GM15510 (cell line): ENCODE data around the gene KIF2C.
A peak's percentile ranks its signal among the peaks of the same experiment; 100 is the strongest.

Experiments
- POLR2A ChIP-seq: IDR thresholded peaks from 3 replicates; pipeline ENCODE4 v1.6.1; 2011; ENCODE audit warnings: borderline replicate concordance; ENCODE audit not compliant: insufficient read length; ENCODE audit errors: extremely low read depth

Gene KIF2C

DNA sequence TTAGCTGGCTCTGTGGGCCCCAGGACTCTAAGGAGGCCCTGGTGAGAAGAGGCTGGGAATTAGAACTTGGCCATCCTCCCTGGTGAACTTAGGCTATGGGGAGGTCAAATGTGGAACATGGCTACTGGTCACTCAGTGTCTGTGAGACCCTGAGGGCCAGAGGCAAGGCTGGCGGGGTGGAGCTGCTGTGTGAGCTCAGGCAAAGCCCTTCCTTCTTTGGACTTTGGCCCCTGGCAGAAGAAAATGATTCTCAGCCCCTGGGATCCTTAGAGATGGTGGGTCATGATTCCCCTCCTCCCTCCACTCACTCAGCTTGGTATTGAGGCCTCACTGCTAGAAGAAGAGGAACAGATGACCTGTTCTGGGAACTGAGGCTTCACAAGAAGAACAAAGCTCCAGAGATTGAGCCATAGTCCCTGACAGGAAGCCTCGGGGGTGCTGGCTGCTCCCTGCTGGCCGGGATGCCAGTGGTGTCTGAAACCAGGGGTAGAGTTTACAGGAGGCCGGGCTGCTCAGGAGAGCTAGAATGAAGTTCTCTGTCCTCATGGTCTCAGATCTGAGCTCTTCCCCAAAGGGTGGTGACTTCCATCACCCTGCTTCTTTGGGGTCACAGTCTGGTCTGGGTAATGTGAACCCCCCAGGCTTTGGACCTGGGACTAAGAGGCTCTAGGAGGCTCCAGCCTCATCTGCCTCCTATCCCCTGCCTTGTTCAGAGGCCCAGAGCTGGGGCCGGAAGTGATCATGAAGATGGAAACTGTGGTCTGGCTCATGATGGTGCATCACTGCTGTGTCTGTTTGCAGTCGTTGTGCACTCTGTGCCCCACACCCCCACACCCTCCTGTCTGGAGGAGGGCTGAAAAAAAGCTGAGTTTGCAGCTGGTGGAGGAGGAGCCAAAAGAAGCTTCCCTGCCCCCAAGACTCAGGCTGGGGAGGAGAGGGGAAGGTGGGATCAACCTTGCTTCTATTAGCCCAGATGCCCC lies 69.6 kb downstream of the KIF2C start:
- TF ChIP-seq POLR2A: peak; percentile 51

DNA sequence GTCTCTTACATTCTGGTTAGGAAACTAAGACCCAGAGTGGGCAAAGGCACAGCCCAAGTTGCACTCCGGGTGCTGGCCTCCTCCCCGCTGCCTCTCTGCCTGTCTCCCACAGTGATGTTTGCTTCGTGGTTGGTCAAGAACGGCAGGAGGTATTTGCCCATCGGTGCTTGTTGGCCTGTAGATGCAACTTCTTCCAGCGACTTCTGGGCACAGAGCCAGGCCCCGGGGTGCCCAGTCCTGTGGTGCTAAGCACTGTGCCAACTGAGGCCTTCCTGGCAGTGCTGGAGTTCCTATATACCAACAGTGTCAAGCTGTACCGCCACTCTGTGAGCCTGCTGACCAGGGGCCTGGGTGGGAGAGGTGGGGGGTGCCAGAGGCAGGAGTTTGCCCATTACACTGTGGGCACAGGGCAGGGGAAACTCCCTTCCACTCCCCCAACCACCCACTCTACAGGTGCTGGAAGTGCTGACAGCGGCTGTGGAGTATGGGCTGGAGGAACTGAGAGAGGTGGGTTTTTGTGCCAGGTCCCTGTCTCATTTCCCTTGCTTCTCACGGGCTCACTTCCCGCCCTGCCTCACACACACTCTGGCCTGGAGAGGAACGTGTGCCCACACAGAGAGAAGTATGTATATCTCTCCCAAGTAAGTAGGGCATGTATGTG lies 70.6 kb downstream of the KIF2C start:
- no peak for TF ChIP-seq POLR2A

- TF ChIP-seq POLR2A: no peak
Observed at GRCh38 chr1:44811234-44811633, 71.6 kb downstream of the KIF2C start.

GRCh38 chr1:44812822-44813543 lies 73.3 kb downstream of the KIF2C start:
- no peak for TF ChIP-seq POLR2A

GRCh38 chr1:44817307-44817706 lies 77.7 kb downstream of the KIF2C start:
- TF ChIP-seq POLR2A: no peak
